ENCODE measurements around the gene CLRN2.
"Not testable (repeated sequence)": the region's sequence is repeated elsewhere in the genome, so short reads cannot be mapped to it uniquely, and the experiment has no call there.

Gene CLRN2

DNA sequence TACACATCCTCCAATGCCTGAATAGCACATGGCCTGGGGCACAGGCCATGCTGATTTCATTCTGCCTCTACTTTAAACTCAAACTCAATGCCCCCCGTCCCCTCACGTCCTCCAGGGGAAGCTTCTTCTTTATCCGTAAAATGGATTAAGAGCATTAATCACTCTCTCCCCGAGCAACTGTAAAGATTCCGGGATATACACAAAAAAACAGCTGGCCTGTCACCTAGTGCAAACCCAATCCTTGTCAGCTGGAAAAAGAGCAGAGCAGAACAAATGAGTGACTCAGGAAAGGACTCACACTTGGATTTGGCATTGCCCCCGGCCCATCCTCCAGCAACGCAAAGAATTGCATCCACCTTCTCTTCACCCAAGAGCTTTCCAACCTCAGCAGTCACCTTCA is 10.9 kb upstream of the CLRN2 start:
- no peak for DNase-seq (ENCODE audit: low read depth)

DNA sequence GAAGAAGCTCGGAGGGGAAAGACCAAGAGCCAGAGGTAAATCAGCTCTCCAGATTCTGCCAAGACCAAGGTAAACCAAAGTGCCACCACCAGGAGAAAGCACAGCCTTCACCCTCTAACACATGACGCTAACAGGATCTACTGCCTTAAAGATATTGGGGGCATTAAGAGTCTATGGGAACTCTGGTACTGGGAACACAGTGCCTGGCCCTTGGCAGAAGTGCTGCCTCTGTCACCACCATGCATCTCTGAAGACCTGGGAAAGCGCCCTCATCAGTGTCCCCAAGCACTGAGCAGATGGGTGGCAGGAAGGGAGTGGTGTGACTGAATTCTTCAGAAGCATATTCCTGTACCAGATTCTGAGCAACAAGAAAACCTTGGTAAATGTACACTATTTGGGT is 4.4 kb upstream of the CLRN2 start:
- DNase-seq (ENCODE audit: low read depth) = no peak

DNA sequence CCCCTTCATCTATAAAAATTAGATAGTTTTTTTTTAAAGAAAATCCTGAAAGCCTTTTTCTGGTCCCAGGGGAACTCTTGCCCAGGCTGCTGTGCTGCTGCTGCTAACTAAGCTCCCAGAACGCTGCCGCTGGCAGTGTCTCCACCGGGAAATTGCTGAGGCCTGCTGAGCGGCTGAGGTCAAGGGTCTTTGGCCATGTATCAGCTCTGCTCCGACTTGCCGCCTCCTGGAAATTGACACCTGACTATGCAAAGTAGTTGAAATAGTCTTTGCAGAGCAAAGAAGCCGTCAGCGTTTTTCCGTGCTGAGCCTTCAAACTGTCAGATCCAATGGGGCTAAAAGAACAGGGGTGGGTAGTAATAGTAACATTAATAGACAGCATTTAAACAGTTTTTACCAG is 3.9 kb upstream of the CLRN2 start:
- DNase-seq (ENCODE audit: low read depth) = no peak

DNA sequence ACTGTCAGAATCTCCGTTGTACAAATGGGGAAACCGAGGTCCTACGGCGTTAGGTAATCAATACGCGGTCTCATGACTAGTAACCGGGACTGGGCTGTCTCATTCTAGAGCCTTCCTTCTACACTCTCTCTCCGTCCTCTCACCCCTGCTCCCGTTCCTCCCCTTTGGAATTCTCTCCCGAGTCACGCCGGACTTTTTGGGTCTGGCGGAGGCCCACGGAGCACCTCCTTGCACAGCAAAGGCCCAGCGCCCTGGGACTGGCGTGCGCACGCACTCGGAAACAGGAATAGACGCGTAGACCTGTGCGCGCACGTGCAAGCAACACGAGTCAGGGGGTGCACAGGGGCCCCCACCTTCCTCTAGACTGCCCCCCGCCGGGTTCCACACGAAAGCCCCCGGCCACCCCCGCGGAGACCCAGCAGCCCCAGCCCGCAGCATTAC is 3.4 kb upstream of the CLRN2 start:
- no peak for DNase-seq (ENCODE audit: low read depth)

DNA sequence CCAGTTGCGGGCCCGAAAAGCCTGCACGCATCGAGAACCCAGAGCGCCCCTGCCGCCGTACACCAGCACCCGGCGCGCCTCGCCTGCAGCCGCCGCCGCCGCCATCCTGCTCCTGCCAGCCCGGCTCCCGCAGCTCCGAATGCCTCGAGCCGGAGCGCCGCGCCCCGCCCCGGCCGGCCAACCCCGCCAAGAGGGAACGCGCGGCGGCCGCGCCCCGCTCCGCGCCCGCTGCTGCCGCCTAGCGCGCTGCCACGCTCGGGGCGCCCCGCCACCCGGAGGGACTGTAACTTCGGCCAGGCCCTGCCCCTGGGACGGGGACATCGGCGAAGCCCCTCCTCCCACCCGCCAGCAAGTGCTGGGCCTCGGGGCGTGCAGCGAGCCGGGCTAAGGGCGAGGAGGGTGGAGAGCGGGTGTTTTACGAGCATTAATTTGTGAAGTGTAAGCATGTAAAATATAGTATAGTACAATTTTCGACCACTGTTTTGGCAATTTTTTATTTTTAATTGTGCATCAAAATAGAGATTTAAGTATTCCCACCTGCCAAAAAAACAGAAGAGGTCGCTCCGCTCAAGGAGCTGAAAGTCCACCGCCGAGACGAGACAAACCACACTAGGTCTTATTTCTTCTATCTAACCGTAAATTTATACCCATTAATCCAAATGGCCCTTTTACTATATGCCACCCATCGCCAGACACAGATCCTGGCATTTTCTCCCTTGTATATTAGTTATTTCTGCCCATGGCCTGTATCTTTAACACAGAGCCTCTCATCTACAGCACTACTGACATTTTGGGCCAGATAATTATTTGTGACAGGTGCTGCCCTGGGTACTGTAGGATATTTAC is 2.8 kb upstream of the CLRN2 start, which contains the start of gene QDPR:
Gene QDPR, minus strand, starts transcription at position 141 of the 846 bp plus-strand sequence. Its CDS starts 36 bp downstream, at position 105.
- no peak for DNase-seq (ENCODE audit: low read depth)

DNA sequence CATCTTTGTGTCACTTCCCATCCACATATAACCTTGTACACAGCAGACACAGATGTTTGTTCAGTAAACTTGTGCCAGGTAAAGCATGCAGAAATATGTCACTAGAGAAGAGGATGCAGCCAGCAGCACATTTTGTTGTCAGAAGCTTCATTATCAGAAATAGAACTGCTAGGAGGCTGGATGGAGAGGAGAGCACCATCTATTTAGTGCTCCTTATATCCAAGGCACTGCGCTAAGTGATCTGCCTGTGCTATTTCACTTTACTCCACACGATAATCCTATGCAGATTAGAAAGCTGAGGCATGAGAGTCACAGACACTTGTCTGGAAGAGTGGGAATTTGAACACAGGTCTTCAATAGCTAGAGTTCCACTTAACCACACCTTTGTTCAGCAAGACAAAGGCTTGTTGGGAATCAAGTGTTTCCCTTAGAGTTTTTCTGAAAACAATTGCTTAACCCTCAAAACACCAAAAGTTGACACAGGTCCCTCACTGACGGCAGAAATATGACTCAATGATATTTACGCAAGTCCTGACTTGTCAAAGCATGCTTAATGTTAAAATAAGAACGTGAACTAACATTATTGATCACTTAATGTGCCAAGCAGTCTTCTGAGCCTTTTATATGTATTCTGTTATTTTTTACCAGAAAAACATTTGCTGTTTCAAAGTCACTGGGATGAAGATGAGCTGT is 1.8 kb upstream of the CLRN2 start:
- DNase-seq (ENCODE audit: low read depth) = no peak

DNA sequence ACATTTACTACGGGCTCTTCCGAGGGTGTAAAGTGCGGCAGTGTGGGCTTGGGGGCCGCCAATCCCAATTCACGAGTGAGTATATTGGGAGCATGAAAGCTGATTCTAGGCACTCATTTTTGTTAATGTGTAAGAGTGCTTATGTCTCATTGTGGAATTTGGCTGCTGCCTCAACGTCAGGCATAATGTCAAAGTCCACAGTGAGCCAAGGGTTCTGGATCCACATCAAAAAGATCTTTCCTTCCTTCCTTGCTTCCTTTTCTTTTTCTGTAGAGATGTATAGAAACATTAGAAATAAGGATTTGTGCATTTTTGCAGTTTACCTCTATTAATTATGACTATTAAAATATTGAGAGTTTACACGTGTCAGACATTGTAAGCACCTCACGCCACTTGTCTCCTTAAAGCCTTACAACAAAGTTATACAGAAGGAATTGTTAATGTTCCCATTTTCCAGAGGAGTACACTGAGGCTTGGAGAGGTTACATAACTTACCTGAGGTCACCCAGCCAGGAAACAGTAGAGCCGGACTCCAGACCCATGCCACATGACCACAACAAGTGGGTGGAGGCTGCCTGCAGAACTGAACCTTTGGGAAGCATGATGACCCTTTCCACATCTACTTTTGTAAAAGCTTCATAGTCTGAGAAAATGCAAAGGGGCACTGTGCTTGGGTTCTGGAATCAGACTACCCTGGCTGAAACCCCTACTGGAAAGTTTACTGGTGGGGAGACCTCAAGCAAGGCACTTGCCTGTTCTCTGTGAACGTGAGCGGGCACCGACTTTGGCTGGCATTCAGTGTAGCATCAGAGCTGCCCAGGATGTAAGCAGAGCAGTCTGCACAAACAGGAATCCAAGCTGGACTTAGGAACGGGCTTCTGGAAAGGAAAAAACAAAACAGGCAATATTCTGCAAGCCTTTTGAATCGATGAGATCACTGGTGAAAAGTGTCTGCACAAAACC is 761 bp downstream of the CLRN2 start:
- DNase-seq (ENCODE audit: low read depth) = no peak

DNA sequence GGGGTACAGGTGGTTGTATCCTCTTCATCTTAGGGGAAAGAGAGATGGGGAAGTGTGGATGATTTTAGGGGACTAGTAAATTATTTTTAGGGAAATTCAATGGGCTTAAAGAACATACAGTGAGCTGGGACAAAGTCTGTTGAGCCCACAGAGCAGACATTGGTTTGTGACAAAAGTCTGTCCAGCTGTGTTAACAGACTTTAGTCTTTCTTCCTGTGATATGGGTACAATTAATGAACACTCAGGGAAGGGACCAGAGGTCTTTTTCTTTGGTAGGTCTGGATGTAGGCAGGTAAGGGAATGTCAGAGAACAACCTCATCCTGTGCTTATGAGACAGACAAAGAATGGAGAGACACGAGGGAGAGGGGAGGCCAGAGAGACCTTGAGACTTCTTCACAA is 2.0 kb downstream of the CLRN2 start:
- DNase-seq (ENCODE audit: low read depth) = no peak

DNA sequence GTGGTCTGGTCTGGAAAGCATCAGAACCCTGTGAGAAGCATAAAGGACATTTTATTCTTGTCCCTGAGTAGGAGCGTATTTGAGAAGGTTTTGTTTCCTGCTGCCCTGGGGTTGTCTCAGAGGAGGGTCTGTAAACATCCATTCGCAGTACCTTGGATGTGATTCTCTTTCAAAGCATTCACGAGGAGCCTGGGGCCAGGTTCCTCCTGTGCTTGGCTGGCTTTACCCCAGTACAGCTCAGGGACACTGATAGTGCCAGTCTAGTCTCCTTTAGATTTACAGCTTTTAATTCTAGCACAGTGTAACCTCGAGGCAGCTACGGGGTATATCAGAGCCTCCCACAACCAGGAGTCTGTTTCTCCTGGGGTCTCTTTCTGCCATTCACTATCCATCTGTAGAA is 2.7 kb downstream of the CLRN2 start:
- no peak for DNase-seq (ENCODE audit: low read depth)

DNA sequence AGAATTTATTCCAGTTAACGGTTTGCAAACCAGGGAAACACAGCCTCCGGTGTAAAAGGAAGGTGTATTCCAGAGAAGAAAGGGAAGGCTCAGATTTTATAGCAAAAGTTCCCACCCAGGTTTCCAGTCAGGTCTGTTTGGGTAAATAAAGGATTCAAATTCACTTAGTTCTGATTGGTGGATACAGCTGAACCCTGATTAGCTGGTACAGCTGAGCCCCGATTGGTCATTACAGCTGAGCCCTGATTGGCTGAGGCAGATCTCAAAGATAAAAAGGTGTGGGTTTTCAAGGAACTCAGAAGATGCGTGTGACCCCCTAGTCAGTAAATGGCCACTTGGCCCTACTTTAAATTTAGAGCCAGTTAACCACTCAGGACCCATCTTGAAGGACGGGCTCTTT is 6.6 kb downstream of the CLRN2 start:
- no peak for DNase-seq (ENCODE audit: low read depth)

DNA sequence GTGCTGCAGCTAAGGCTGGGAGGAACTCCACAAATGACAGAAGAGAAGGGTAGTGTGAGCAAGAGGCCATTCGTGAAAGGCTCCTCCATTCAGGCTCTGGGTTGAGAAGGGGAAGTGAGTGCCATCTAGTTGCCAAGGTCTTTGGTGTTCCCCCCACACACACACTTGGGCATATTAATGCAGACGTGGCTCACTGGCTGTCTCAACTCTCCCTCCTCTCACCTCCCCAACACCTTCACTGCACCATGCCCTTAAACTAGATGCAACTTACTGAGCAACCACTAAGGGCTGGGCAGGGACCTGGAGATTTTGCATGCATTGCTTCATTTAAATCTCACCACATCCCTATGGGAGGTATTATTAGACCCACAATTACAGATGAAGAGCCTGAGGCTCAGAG is 8.7 kb downstream of the CLRN2 start:
- no peak for DNase-seq (ENCODE audit: low read depth)

DNA sequence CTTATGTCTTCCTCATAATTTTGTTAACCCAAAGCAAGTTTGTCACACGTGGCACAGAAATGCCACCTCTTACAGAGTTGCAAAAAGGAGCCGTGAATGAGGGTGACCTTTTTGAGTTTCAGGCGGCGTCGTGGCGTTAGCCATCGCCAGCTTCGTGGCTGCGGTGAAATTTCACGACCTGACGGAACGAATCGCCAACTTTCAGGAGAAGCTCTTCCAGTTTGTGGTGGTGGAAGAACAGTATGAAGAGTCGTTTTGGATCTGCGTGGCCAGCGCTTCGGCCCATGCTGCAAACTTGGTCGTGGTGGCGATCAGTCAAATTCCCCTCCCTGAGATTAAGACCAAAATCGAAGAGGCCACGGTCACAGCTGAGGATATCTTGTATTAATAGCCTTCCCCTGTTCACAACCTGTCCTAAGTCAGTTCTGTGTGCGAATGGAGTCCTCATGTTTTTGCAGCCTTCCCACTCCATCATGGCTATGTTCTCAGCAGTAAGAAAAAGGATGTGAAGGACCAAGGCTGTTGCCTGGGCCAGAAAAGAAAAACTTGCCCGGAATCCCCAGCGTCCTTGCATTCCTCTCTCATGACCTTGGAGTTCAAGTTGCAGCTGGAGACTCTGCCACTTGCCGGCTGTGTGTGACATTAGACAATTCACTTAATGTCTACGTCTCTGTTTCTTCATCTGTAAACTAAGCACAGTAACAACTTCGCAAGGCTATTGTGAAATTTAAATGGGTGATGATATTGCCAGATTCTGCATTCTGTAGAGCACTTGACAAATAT is 11.9 kb downstream of the CLRN2 start:
- no peak for DNase-seq (ENCODE audit: low read depth)

DNA sequence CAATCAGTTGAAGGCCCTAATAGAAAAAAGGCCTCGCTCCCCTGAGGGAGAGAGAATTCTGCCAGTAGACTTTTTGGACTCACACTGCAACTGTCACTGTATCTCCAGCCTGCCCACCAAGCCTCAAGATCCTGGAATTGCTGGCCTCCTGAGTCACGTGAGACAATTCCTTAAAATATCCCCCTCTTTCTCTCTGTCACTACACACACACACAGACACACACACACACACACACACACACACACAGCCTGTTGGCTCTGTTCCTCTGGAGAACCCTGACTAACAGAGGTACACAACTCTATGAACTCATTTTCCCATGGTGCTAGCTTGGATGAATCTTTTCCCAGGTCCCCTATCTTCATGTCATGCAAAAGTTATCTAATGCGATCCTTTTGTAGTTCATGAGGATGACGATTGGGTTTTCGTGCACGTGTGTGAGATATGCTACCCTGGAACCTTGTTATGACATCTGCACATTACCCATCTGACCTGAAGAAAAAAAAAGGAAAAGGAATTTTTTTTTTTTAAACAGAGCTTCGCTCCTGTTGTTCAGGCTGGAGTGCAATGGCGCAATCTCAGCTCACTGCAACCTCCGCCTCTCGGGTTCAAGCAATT is 13.7 kb downstream of the CLRN2 start:
- DNase-seq (ENCODE audit: low read depth) = no peak

DNA sequence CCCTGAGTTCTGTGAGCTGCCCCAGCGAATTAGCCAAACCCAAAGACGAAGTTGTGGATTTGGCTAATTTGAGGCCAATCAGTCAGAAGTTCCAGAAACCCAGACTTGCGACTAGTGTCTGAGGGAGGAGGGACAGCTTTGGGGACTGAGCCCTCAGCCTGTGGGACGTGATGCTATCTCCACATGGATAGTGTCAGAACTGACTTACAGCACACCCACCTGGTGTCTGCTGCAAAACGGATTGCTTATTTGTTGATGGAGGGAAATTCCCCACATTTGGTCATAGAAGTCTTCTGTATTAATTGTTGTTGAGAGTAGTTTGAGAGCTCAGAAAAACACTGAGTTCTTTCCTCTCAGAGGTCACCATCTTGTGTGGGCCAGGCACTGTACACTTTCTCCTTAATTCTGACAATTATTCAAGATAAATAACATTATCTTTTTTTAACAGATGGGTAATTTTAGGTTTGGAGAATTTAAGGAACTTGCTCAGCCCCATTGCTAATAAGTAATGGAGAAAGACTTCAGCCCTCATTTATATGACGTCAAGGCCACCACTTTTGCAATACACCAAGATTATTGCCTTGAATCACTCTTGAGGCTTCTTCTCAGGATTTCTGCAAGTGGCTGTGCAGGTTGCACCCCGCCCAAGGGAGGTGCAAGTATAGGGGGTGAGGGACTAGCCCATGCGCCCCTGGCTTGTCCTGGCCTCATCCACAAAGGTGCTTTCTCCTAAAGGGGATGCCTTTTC is 16.7 kb downstream of the CLRN2 start:
- DNase-seq (ENCODE audit: low read depth) = no peak

DNA sequence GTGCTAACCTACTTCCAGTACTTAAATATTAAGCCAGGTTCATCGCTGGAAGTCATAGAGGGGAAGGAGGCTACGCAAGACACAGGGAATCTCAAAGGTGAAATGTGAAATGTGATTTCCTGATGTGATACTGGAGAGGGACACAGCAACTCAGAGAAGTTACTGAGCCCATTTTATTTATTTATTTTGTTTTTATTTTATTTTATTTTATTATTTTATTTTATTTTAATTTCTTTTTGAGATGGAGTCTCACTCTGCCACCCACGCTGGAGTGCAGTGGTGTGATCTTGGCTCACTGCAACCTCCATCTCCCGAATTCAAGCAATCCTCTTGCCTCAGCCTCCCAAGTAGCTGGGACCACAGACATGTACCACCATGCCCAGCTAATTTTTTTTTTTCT is 19.7 kb downstream of the CLRN2 start:
- DNase-seq (ENCODE audit: low read depth) = no peak

DNA sequence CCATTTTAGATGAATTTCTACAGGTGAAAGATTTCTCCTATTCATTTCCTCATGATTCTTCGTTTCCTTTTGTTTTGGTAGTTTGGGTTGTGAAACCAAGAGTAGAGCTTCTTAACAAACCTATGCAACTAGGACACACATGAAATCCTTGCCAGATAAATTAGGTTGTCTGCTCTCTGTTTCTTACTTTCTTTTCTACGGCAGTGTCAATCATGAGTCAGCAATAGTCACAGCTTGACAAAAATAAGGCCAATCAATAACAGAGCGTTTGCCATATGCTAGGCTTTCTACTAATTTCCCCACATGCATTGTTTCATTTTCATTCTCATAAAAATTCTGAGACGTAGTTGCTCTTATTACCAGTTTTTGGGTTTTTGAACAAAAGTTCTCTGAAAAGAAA is 20.3 kb downstream of the CLRN2 start:
- DNase-seq (ENCODE audit: low read depth) = no peak

DNA sequence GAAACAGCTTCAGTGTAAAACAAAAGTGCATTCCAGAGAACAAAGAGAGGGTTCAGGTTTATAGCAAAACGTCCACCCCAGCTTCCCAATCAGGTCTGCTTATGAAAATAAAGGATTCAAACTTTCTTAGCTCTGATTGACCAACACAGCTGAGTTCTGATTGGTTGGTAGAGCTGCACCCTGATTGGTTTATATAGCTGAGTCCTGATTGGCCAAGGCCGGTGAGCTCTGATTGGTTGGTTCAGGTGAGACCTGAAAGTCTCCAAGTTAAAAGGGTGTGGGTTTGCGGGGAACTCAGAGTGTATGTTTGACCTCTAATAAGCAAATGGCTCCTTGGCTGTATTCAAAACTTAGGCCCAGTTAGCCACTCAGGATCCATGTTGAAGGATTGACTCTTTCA is 20.9 kb downstream of the CLRN2 start:
- DNase-seq (ENCODE audit: low read depth) = no peak

DNA sequence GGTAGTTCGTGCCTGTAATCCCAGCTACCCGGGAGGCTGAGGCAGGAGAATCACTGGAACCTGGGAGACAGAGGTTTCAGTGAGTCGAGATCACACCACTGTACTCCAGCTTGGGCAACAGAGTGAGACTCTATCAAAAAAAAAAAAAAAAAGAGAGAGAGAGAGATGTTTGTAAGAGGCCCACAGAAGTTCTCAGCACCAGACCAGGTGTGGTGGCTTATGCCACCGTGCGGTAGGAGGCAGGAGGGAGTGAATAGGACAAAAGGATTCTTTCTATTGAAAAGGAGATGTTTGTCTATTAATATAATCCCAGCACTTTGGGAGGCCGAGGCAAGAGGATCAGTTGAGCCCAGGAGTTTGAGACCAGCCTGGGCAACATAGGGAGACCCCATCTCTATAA is 22.1 kb downstream of the CLRN2 start:
- not testable (repeated sequence) for DNase-seq (ENCODE audit: low read depth)

DNA sequence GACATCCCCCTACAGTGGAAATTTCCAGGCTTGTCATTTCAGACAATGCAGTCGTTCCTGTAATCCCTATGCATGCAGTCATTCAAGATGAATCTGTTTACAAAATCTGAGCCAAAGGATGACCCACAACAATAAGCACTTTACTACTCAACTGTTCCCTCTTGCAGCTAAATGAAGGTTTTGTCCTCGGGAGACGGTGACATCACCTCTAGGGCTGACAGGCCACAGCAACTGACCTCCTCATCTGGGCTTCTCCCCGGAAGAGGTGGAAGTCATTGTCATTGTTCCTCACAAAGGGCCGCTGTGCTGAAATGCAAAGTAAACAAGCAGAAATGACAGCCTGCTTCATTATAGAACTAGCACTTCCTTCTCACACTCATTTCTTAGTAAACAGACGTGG is 29.2 kb downstream of the CLRN2 start:
- no peak for DNase-seq (ENCODE audit: low read depth)

DNA sequence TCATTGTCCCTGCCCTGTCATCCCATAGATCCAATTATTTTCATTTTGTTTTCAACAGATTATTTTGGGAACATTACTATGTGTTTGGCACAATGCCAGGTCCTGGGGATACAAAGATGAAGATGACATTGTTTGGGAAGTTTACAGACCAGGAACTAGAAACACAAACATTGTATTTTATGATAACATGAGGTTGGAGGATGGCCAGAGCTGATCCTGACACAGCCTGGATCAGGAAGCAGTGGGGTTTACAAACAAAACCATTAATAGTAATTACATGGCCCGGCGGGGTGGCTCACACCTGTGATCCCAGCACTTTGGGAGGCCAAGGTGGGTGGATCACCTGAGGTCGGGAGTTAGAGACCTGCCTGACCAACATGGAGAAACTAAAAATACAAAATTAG is 29.9 kb downstream of the CLRN2 start:
- DNase-seq (ENCODE audit: low read depth) = no peak
